HG03521 (cell line): ENCODE data around the gene OR4S1.
"Not testable (repeated sequence)": the region's sequence is repeated elsewhere in the genome, so short reads cannot be mapped to it uniquely, and the experiment has no call there.

Source experiments
- ATAC-seq: cut with Tn5 transposase; IDR thresholded peaks from one replicate; pipeline ENCODE4 v1.9.1; 2021; ENCODE audit warnings: mild to moderate bottlenecking, moderate library complexity; ENCODE audit not compliant: unreplicated experiment

Gene OR4S1, protein sequence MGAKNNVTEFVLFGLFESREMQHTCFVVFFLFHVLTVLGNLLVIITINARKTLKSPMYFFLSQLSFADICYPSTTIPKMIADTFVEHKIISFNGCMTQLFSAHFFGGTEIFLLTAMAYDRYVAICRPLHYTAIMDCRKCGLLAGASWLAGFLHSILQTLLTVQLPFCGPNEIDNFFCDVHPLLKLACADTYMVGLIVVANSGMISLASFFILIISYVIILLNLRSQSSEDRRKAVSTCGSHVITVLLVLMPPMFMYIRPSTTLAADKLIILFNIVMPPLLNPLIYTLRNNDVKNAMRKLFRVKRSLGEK

DNA sequence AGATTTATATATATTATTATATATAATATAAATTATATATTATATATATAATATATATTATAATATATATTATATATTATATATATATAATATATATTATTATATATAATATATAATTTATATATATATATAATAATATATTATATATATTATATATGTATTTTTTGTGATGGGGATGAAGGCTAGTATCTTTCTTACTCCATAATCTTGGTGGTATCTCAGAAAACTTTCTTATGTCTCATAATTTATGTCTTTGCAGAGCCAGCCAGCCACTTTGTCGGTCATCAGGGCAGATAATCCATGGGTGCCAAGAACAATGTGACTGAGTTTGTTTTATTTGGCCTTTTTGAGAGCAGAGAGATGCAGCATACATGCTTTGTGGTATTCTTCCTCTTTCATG lies at the start of gene OR4S1:
Gene OR4S1, plus strand, starts transcription at position 301 of the 400 bp plus-strand sequence. Its CDS starts 0 bp downstream, at position 301.
- ATAC-seq: no peak

DNA sequence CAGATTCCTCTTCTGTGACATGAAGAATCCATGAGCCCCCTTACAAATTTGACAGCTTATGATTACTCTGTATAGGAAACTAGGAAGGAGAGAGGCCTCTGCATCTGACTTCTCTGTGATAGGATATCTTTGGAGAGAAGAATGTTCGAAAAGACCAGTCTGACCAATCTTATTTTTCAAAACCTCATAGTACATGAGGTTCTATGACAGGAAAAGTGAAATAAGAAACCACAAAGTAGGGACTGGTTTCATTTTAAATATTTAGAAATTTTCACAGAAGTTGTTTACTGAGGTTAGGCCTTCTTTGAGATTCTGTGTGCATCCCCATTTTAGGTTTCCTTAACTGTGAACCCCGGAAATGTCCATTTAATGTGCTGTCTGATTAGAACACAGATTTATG lies 44.4 kb upstream of the OR4S1 start:
- no peak for ATAC-seq

DNA sequence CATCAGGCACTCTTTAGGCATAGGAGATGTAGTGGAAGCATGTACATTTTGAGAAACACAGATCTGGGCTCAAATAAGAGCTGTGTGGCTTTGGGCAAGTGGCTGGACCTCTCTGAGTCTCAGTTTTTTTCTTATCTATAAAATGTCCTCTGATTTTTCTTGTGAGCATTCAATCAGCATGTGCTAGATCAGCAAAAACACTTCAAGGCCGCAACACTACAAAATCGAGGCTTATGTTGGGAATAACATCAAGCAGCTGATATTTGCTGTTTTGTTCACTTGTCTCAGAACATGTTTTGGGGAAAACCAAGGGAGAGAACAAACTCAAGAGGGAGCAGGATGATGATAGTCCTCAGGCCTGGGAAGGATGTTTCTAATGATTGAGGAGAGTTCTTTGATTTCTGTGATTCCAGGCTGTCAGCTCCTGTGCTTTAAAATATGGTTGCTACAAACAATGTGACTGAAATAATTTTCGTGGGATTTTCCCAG lies 42.6 kb upstream of the OR4S1 start, which contains the start of gene OR4X1:
Gene OR4X1, plus strand, starts transcription at position 439 of the 489 bp plus-strand sequence. Its CDS starts 0 bp downstream, at position 439.
- no peak for ATAC-seq

GRCh38 chr11:48270621-48271020 lies 35.4 kb upstream of the OR4S1 start:
- ATAC-seq: no peak

DNA sequence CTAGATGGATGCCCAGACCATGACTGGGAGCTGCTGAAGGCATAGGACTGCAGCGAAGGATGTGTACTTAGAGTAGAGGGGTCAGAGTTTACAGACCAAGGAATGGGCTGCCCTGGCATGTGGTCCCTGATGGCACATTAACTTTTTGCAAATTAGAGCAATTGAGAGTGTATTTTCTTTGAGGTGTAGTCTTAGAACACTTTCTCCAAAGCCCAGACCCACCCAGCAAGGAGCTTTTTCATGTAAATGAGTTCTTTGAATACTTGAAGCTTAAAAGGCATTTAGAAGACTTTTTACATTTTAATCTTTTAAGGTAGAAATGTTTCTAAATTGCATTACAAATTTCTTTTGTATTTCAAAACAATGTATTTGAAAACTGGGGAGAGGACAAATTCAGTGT lies 33.4 kb upstream of the OR4S1 start:
- ATAC-seq: no peak

DNA sequence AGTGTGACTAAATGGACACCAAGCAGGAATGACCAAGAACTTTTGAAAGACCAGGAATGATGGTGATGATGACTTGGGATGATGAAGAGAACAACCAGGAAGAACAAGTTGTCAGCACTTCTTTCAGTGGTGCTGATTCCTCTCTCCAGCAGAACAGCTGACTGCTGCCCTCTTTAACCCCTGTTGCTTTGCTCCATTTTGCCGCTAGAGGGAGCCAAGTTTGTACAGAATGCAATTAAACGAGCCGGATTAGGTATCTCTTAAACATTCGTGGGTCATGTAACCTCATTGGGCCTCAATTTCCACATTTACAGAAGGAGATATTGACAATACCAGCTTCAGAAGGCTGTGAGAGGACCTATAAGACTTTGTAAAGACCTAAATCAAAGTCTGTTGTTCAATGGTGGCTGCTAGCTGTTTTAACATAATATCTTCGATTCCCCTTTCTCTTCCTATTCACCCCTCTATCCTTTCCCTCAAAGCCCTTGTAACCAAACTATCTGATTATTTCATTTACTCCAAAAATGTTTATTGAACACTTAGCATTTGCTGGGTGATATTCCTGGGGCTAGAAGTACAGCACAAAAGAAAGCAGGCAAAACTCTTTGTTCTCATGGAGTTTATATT lies 1.9 kb downstream of the OR4S1 start:
- ATAC-seq: no peak

DNA sequence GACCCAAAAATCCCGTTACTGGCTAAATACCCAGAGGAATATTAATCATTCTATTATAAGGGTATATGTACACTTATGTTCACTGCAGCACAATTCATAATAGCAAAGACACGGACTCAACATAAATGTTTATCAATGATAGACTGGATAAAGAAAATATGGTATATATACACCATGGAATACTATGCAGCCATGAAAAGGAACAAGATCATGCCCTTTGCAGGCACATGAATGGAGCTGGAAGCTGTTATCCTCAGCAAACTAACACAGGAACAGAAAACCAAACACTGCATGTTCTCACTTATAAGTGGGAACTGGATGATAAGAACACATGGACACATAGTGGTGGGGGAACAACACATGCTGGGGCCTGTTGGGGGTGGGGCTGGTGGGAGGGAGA lies 7.6 kb downstream of the OR4S1 start:
- ATAC-seq: not testable (repeated sequence)

GRCh38 chr11:48319813-48320212 lies 13.8 kb downstream of the OR4S1 start:
- ATAC-seq: not testable (repeated sequence)

- ATAC-seq: not testable (repeated sequence)
These were observed 18.6 kb downstream of the OR4S1 start, which contains the start of gene OR4C3 for GRCh38 chr11:48324620-48325019. OR4C3 (plus strand) TSS chr11:48324920; CDS start chr11:48325022, 102 bp downstream.

GRCh38 chr11:48341466-48341865 lies 35.4 kb downstream of the OR4S1 start:
- no peak for ATAC-seq

- ATAC-seq: not testable (repeated sequence)
These were observed 36.5 kb downstream of the OR4S1 start for GRCh38 chr11:48342505-48342904.

GRCh38 chr11:48346286-48346685 lies 40.3 kb downstream of the OR4S1 start:
- not testable (repeated sequence) for ATAC-seq

GRCh38 chr11:48354013-48354412 lies 48.0 kb downstream of the OR4S1 start:
- no peak for ATAC-seq

GRCh38 chr11:48354677-48355076 lies 48.7 kb downstream of the OR4S1 start:
- no peak for ATAC-seq
